Measurements from ENCODE around the gene VCAN. TPM values are rescaled to one million over a fixed set of nuclear protein-coding genes. Genes with fewer than 3 reads are reported as not detected.
A peak's percentile ranks its signal among the peaks of the same experiment; 100 is the strongest.

Gene VCAN
- total RNA-seq, 1 donor from 2014 or later, result 133 TPM

DNA sequence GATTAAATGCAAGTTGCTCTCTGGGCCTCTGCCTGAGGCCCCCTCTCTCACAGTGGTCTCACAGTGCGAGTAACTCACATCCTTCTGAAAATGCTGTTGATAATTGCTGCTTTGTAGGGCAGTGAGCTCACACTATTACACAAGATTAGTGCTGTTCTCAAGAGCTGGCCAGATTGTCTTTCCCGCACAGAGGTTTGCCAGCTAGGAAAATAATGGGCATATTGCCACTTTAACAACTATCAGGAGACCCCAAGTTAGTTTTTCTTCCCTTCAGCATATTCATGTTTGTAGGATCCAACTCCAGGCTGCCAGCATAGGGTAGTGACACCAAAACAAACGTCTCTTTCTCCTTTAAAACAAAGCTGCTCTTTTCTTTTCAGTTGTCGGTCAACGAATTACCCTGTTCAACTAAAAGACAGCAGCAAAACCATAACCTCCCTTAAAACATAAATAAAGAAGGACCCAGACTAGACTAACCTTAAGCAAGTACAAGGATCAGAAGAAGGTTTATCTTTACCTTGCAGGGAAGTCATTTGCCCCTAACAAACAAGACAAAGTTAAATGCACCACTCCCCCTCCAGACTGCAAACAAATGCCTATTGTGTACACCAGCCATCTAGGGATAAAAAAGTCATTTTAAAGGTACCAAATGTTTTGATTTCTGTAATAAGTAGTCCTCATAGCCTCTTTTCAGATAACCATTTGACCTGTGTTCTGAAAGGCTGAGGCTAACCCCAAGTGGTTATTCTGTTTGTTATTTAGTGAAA is 91.4 kb downstream of the VCAN start:
- H3K36me3 ChIP-seq, result no peaks in the 10 kb centered on the region
- DNase-seq (no peak), ATAC-seq (no peak)
- H3K27me3 ChIP-seq (ENCODE audit: low read depth), result no peaks in the 10 kb centered on the region
- intact Hi-C loops (cut with DNase I), result no loop called here
- no peaks in the 10 kb centered on the region for H3K9me3 ChIP-seq
- no peak overlapping the region for H3K4me3 ChIP-seq
- no peak overlapping the region for H3K27ac ChIP-seq
- TF ChIP-seq, protein P1, sequence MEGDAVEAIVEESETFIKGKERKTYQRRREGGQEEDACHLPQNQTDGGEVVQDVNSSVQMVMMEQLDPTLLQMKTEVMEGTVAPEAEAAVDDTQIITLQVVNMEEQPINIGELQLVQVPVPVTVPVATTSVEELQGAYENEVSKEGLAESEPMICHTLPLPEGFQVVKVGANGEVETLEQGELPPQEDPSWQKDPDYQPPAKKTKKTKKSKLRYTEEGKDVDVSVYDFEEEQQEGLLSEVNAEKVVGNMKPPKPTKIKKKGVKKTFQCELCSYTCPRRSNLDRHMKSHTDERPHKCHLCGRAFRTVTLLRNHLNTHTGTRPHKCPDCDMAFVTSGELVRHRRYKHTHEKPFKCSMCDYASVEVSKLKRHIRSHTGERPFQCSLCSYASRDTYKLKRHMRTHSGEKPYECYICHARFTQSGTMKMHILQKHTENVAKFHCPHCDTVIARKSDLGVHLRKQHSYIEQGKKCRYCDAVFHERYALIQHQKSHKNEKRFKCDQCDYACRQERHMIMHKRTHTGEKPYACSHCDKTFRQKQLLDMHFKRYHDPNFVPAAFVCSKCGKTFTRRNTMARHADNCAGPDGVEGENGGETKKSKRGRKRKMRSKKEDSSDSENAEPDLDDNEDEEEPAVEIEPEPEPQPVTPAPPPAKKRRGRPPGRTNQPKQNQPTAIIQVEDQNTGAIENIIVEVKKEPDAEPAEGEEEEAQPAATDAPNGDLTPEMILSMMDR (IDR thresholded peaks at IDR 0.05), result no peak
- no peaks in the 10 kb centered on the region for H3K4me1 ChIP-seq

DNA sequence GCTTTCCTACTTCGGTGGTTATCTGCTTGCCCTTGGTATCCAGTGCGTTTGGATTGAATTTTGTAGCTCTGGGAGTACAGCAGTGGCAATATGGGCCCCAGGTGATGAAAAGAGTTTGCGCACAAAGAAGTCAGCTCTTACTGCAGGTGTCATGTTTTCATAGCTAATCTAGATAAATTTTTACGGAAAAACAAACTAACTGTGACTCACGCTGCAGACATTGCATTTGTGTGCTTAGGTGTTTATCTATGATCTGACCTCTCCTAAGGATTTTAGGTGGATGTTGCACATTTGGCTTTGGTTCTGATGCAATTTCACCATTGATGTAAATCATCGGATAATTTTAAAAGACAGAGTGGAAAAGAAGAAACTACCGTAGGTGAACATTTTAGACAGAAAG is 92.1 kb downstream of the VCAN start:
- no peaks in the 10 kb centered on the region for H3K36me3 ChIP-seq
- intact Hi-C loops (cut with DNase I), result no loop called here
- no peaks in the 10 kb centered on the region for H3K9me3 ChIP-seq
- H3K4me1 ChIP-seq, result no peaks in the 10 kb centered on the region
- DNase-seq, result no peak
- no peak overlapping the region for H3K4me3 ChIP-seq
- TF ChIP-seq, protein P1 (IDR thresholded peaks at IDR 0.05), result no peak
- no peak for ATAC-seq
- H3K27ac ChIP-seq, result no peak overlapping the region
- H3K27me3 ChIP-seq (ENCODE audit: low read depth), result no peaks in the 10 kb centered on the region

- intact Hi-C loops (cut with DNase I), result no loop called here
- TF ChIP-seq, protein P1 (IDR thresholded peaks at IDR 0.05), result peak; percentile 64
- H3K9me3 ChIP-seq, result no peaks in the 10 kb centered on the region
- H3K27ac ChIP-seq, result no peak overlapping the region
- H3K36me3 ChIP-seq, result no peaks in the 10 kb centered on the region
- H3K4me1 ChIP-seq, result no peaks in the 10 kb centered on the region
- peak; percentile 65 to 71 for ATAC-seq
- H3K4me3 ChIP-seq, result no peak overlapping the region
- H3K27me3 ChIP-seq (ENCODE audit: low read depth), result no peaks in the 10 kb centered on the region
- DNase-seq, result no peak
These were observed 92.7 kb downstream of the VCAN start for GRCh38 chr5:83564069-83564749.

GRCh38 chr5:83567741-83568140 is 96.2 kb downstream of the VCAN start:
- DNase-seq (no peak), ATAC-seq (no peak)
- Histone ChIP-seq H3K27ac (no peak overlapping the region), H3K36me3 (no peaks in the 10 kb centered on the region), H3K27me3 (ENCODE audit: low read depth) (no peaks in the 10 kb centered on the region), H3K9me3 (no peaks in the 10 kb centered on the region), H3K4me1 (no peaks in the 10 kb centered on the region), H3K4me3 (no peak overlapping the region)
- intact Hi-C loops (cut with DNase I), result no loop called here
- TF ChIP-seq, protein P1 (IDR thresholded peaks at IDR 0.05), result no peak

DNA sequence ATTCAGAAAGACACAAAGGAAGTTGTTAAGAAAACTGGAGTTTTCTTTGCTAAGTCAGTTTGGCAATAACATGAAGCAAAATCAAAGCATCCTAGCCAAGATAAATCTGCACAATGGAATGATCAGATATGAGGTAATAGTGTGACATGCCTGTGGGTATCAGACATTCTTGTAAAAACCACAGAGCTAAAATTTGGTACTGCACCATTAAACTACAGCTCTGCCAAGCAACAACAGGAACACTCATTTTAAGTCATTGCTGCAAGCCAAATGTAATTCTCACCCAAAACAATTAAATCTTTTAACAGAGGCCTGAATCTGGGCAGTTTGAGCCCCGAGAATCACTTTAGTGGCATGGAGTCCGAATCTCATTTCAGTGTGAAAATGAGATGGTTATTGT is 96.6 kb downstream of the VCAN start:
- Histone ChIP-seq H3K4me1 (no peaks in the 10 kb centered on the region), H3K27me3 (ENCODE audit: low read depth) (no peaks in the 10 kb centered on the region), H3K4me3 (no peak overlapping the region), H3K9me3 (no peaks in the 10 kb centered on the region), H3K36me3 (no peaks in the 10 kb centered on the region), H3K27ac (no peak overlapping the region)
- ATAC-seq, result peak in 1 of 2 donors; percentile 46
- no peak for DNase-seq
- intact Hi-C loops (cut with DNase I), result no loop called here
- TF ChIP-seq, protein P1 (IDR thresholded peaks at IDR 0.05), result no peak

Data from lower lobe of right lung (tissue), 2 donors.